OCI-LY1 (cell line): Measurements from ENCODE around the gene SOS1.

Experiments
- H2AFZ ChIP-seq: fragments of 200-600 bp; sonication (generic), shearing (Covaris generic); 2 replicates; pipeline ENCODE4 v1.6.0; 2014; ENCODE audit warnings: antibody characterized with exemption, mild to moderate bottlenecking, low read length
- H3F3A ChIP-seq: fragments of 200-600 bp; sonication (generic), shearing (Covaris generic); 2 replicates; pipeline ENCODE4 v1.6.0; 2014; ENCODE audit warnings: mild to moderate bottlenecking, antibody characterized with exemption, low read length, moderate library complexity; ENCODE audit not compliant: insufficient read depth
- H3K27ac ChIP-seq: fragments of 200-600 bp; sonication (generic); 2 replicates; pipeline ENCODE4 v1.5.1; 2014; ENCODE audit warnings: low read length, mixed run types, mild to moderate bottlenecking, low read depth; ENCODE audit not compliant: poor library complexity, severe bottlenecking
- H3K27me3 ChIP-seq: fragments of 200-600 bp; sonication (generic); 2 replicates; pipeline ENCODE4 v1.6.0; 2014; ENCODE audit warnings: antibody characterized with exemption, mild to moderate bottlenecking, low read length, moderate library complexity; ENCODE audit not compliant: insufficient read depth
- H3K36me3 ChIP-seq: fragments of 200-600 bp; sonication (generic); 2 replicates; pipeline ENCODE4 v1.6.1; 2014; ENCODE audit warnings: mild to moderate bottlenecking, antibody characterized with exemption, low read length, moderate library complexity, mixed read lengths; ENCODE audit not compliant: insufficient read depth
- H3K4me1 ChIP-seq: fragments of 200-600 bp; sonication (generic); 2 replicates; pipeline ENCODE4 v1.5.1; 2014; ENCODE audit warnings: mild to moderate bottlenecking, low read length, moderate library complexity; ENCODE audit not compliant: insufficient read depth, severe bottlenecking
- H3K4me2 ChIP-seq: fragments of 200-600 bp; sonication (generic), shearing (Covaris generic); 2 replicates; pipeline ENCODE4 v1.6.1; 2014; ENCODE audit warnings: low read length
- H3K4me3 ChIP-seq: fragments of 200-600 bp; sonication (generic); 2 replicates; pipeline ENCODE4 v1.5.1; 2014; ENCODE audit warnings: low read length, low read depth, mild to moderate bottlenecking, mixed read lengths; ENCODE audit not compliant: poor library complexity, severe bottlenecking
- H3K79me2 ChIP-seq: fragments of 200-600 bp; shearing (Covaris generic); 2 replicates; pipeline ENCODE4 v1.6.1; 2016; ENCODE audit warnings: mixed run types, low read length, mixed read lengths; ENCODE audit not compliant: insufficient read depth
- H3K9ac ChIP-seq: fragments of 200-600 bp; sonication (generic), shearing (Covaris generic); 2 replicates; pipeline ENCODE4 v1.6.1; 2014; ENCODE audit warnings: mild to moderate bottlenecking, low read length, mixed read lengths
- H3K9me2 ChIP-seq: fragments of 200-600 bp; sonication (generic), shearing (Covaris generic); 2 replicates; pipeline ENCODE4 v1.6.1; 2014; ENCODE audit warnings: low read depth, mild to moderate bottlenecking, low read length, mixed read lengths
- H3K9me3 ChIP-seq: fragments of 200-600 bp; shearing (Covaris generic); 2 replicates; pipeline ENCODE4 v1.6.1; 2014; ENCODE audit warnings: low read length, mixed read lengths
- H4K20me1 ChIP-seq: fragments of 200-600 bp; sonication (generic), shearing (Covaris generic); 2 replicates; pipeline ENCODE4 v1.6.0; 2016; ENCODE audit warnings: mild to moderate bottlenecking, low read length; ENCODE audit not compliant: insufficient read depth
- CTCF ChIP-seq: fragments of 200-600 bp; sonication (generic), shearing (Covaris generic); IDR thresholded peaks from 2 replicates; pipeline ENCODE4 v1.5.1; 2017; ENCODE audit warnings: mild to moderate bottlenecking, antibody characterized with exemption, low read length, moderate library complexity, mixed read lengths
- EZH2 ChIP-seq: fragments of 200-600 bp; sonication (generic), shearing (Covaris generic); IDR thresholded peaks from 2 replicates; pipeline ENCODE4 v1.8.0; 2017; ENCODE audit warnings: borderline replicate concordance, mixed run types, mild to moderate bottlenecking, antibody characterized with exemption, low read length, moderate library complexity, mixed read lengths

Gene SOS1

GRCh38 chr2:38991899-38992298 lies 129.0 kb downstream of the SOS1 start:
- no peaks in the 10 kb centered on the region for H3K9me3 ChIP-seq
- no peaks in the 10 kb centered on the region for H3K79me2 ChIP-seq
- H2AFZ ChIP-seq, result no peak overlapping the region
- peaks cover 5% of the 10 kb centered on the region for H3K4me1 ChIP-seq
- H3K4me3 ChIP-seq, result no peak overlapping the region
- no peaks in the 10 kb centered on the region for H3K9me2 ChIP-seq
- TF ChIP-seq EZH2, result no peak
- H3K9ac ChIP-seq, result no peak overlapping the region
- H3K36me3 ChIP-seq, result peaks cover 55% of the 10 kb centered on the region
- no peaks in the 10 kb centered on the region for H4K20me1 ChIP-seq
- H3K27ac ChIP-seq, result no peak overlapping the region
- H3K27me3 ChIP-seq, result no peaks in the 10 kb centered on the region
- no peaks in the 10 kb centered on the region for H3F3A ChIP-seq
- no peak overlapping the region for H3K4me2 ChIP-seq

- Histone ChIP-seq H3K9ac (no peak overlapping the region), H3K9me2 (no peaks in the 10 kb centered on the region), H3K4me1 (peaks cover 5% of the 10 kb centered on the region), H3K27me3 (no peaks in the 10 kb centered on the region), H3K4me3 (no peak overlapping the region), H3K27ac (no peak overlapping the region), H4K20me1 (no peaks in the 10 kb centered on the region), H2AFZ (no peak overlapping the region), H3K79me2 (no peaks in the 10 kb centered on the region), H3K4me2 (no peak overlapping the region), H3K9me3 (no peaks in the 10 kb centered on the region), H3K36me3 (peaks cover 52% of the 10 kb centered on the region), H3F3A (no peaks in the 10 kb centered on the region)
- TF ChIP-seq EZH2 (no peak), CTCF (no peak)
These were observed 132.1 kb downstream of the SOS1 start for GRCh38 chr2:38988716-38989115.

GRCh38 chr2:38982498-38982897 lies 138.4 kb downstream of the SOS1 start:
- Histone ChIP-seq H3K27ac (no peak overlapping the region), H3K4me1 (no peaks in the 10 kb centered on the region), H3F3A (no peaks in the 10 kb centered on the region), H3K4me2 (no peak overlapping the region), H3K79me2 (no peaks in the 10 kb centered on the region), H3K27me3 (no peaks in the 10 kb centered on the region), H2AFZ (no peak overlapping the region), H3K36me3 (peaks cover 27% of the 10 kb centered on the region), H3K4me3 (no peak overlapping the region), H3K9ac (no peak overlapping the region), H3K9me3 (no peaks in the 10 kb centered on the region), H4K20me1 (no peaks in the 10 kb centered on the region), H3K9me2 (no peaks in the 10 kb centered on the region)
- no peak for TF ChIP-seq CTCF
- TF ChIP-seq EZH2, result no peak

GRCh38 chr2:38981670-38982357 lies 139.0 kb downstream of the SOS1 start:
- H3F3A ChIP-seq, result no peaks in the 10 kb centered on the region

More at GRCh38 chr2:38981670-38982357, 139.0 kb downstream of the SOS1 start:
- Histone ChIP-seq H2AFZ (no peak overlapping the region), H3K9me2 (no peaks in the 10 kb centered on the region), H4K20me1 (no peaks in the 10 kb centered on the region), H3K9me3 (no peaks in the 10 kb centered on the region), H3K4me3 (no peak overlapping the region), H3K4me1 (no peaks in the 10 kb centered on the region), H3K27ac (no peak overlapping the region), H3K36me3 (peaks cover 22% of the 10 kb centered on the region), H3K9ac (no peak overlapping the region), H3K79me2 (no peaks in the 10 kb centered on the region), H3K27me3 (no peaks in the 10 kb centered on the region), H3K4me2 (no peak overlapping the region)
- no peak for TF ChIP-seq CTCF
- no peak for TF ChIP-seq EZH2
